Measurements from ENCODE around the gene C7orf33.
A peak's percentile ranks its signal among the peaks of the same experiment; 100 is the strongest.

Gene C7orf33

DNA sequence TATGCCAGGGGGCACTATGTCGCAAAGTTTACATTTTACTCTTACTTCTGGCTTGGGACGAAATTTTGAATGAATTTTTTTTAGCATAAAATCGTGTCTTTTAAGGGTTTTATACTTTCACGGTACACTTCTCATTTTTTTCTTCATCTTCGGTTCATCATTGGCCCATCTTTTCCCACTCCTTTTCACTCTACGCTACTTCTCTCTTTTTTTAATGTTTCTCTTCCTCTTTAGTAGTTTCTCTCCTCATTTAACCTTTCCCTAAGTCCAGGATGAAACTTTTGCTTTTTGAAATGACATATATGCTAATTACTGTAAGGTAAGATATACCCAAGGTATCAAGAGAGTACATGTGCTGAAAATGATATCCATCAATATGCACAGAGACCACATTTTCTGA is 39.5 kb downstream of the C7orf33 start:
- DNase-seq = peak in 3 of 4 experiments; percentile 17 to 63 (median 58)

DNA sequence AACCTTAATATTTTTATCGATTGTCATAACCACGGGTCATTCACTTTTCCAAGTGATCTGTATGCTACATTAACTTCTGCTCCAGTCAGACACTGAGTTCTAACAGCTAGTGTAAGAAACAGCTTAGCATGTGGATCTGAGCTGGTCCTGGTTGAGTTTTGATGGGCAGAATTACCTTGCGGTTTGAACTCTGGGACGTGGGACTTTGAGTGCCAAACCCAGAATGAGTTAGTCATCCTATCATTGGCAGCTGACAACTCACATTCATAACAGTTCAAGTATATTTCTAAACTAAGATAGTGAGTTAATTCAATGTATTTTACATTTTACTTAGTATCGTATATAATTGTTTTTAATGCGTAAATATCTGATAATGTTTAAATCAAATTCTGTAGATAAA is 43.2 kb downstream of the C7orf33 start:
- no peak for DNase-seq

DNA sequence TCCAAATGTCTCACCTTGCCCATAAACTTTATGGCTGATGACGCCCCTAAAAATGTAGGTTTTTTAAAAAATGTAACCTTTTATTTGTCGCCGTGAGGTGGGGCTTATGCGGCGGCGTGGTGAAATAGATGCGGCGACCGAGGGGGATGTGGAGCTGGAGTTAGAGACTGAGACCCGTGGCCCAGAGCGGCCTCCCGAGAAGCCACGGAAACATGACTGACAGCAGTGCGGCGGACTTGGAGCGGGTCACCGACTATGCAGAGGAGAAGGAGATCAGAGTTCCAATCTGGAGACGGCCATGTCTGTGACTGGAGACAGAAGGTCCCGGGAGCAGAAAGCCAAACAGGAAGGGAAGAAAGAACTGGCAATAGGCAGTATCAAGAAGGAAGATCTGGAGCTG is 46.5 kb downstream of the C7orf33 start:
- no peak for DNase-seq

DNA sequence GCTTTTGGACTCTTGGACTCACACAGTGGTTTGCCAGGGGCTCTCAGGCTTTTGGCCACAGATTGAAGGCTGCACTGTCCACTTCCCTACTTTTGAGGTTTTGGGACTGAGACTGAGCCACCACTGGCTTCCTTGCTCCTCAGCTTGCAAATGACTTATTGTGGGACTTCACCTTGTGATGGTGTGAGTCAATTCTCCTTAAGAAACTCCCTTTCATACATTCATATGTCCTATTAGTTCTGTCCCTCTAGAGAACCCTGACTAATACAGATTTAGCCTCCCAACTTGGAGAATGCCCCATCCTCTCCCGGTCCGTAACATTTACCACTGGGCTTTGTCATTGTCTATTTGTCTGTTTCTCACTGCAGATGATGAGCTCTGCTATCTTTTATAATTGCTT is 55.3 kb downstream of the C7orf33 start:
- DNase-seq = peak; percentile 8 to 40 (median 26)

DNA sequence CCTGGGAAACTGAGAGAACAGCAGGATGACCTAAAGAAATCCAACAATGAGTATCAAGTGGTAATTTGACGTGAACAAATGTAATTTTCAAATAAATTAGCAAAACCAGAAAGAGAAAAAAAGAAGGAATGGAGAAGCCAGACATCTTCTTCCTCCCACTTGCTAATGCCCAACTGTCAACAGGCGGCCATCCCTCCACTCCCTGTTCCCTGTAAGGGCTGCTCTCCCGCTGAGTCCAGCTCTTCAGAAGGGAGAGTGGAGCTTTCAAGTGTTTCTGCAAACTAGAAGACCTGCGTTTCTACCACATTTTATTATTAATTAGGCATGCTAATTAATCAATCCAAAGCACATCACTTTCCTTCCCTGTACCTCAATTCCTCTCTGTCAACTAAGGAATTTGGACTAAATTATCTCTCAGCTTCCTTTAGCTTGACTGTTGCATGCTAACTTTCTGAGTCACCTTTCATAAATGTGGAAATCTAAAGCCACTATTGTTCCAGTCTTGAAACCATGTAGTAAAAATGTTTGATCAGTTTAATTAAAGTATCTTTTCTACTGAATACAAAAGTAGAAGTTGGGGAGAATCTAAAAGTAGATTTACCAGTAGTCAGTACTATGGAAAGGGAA is 59.8 kb downstream of the C7orf33 start:
- DNase-seq = no peak

- no peak for DNase-seq
Observed at GRCh38 chr7:148652773-148653172, 62.2 kb downstream of the C7orf33 start.

DNA sequence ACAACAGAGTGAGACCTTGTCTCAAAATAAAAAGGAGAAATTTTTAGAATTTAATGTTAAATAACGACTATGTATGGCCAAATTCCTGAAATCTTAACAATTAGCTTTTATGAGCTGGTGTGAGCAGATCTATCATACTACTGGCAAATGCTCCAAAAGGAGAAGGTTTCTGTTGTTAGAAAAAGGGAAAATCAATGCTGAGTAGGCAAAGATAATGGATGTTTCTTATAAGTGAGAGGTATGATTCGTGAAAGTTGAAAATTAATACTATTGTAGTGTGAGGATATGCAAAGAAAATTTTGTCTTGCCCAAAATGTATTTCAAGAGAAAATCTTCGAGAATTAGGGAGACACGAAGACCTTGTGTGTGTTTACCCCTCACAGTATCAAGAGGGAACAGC is 67.4 kb downstream of the C7orf33 start:
- DNase-seq = no peak

- DNase-seq = no peak
Observed at GRCh38 chr7:148661471-148661870, 70.9 kb downstream of the C7orf33 start.

DNA sequence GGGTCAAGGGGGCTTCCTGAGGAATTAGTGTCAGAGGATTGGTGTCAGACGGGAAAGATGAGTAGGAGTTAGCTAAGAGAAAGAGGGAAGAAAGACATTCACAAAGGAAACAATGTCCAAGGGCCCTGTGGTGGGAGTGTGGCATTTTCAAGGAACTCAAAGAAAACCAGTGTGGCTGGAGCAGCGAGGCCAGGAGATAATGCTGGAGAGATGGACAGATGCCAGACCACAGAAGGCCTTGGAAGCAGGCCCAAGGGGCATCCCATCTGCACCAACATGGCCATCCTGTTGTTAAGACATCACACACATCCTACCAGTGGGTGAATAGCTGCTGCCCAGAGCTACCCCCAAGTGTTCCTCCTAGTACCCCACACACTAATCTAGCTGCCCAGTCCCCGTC is 72.1 kb downstream of the C7orf33 start:
- DNase-seq = no peak

DNA sequence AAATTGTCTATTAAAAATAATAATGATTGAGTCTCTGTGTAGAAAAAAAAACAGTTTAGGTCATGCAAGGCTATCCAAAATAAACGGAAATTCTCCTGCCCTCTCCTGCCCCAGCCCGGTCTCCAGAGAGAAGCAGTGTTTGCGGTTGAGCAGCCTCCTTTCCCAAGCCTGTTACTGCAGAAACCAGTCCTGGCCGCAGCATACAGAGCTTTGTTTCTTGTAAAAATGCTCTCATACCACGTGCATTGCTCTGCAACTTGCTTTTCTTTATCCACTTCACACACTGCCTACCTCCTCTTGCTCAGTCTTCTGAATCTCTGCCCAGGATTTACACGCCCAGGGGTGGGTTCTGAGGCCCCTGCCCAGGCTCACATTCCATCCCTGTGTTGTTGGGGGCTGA is 73.8 kb downstream of the C7orf33 start:
- DNase-seq = no peak

GRCh38 chr7:148665221-148665620 is 74.7 kb downstream of the C7orf33 start:
- no peak for DNase-seq
